DMS153 treated with DMSO at 0.1 percent for 48 hours (cell line): ENCODE data around the gene ASAP3.
"Not testable (repeated sequence)": the region's sequence is repeated elsewhere in the genome, so short reads cannot be mapped to it uniquely, and the experiment has no call there.

Experiments used
- DNase-seq: peaks from one replicate; lab custom pipeline; 2025; ENCODE audit not compliant: unreplicated experiment; lab: John Stamatoyannopoulos, UW

ASAP3 gene

GRCh38 chr1:23515905-23516304 is 31.9 kb upstream of the ASAP3 start:
- no peak for DNase-seq

- DNase-seq: no peak
These were observed 30.2 kb upstream of the ASAP3 start for GRCh38 chr1:23514111-23514679.

- no peak for DNase-seq
These were observed 25.9 kb upstream of the ASAP3 start for GRCh38 chr1:23509896-23510295.

DNA sequence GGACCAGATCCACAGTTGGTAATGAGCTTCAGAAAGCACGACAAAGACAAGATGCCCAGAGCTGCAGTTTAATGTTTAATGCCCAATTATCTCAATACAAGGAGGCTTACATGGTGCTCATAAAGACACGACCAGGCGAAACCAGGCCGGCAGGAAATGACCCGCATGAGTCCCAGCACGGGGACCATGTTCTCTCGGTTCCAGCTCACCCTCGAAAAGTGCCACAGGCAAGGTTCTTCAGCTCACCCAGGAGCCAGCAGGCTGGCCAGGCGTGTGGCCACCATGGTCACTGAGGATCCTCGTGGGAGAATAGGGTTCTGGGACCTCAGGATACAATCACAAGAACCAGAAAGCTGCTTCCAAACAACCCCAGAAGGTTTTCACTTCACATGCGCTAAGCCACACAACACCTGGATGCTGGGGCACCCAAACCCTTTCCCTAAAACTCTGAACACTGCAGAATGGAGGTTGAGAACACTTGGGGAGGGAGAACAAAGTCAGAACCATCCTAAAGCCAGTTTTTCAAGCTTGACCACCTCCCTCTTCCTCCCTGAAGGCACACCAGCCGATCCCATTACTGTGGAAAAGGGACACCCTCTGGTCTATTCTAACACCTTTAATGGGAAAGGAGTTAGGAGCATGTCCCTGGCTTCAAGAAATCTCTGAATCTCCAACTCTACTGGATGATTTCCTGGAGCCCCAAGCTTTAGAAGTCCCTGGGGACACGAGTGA is 22.6 kb upstream of the ASAP3 start:
- no peak for DNase-seq

DNA sequence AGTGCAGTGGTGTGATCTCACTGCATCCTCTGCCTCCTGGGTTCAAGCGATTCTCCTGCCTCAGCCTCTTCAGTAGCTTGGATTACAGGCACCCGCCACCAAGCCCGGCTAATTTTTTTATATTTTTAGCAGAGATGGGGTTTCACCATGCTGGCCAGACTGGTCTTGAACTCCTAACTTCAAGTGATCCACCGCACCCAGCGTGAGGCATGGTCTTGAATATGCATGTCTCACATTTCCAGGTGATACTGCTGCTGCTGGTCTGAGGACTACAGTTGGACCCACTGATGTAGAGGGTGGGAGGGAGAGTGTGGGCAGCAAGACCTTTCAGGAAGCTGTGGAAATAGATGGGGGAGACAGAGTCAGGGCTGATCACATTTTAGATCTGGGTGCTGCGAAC is 21.9 kb upstream of the ASAP3 start:
- no peak for DNase-seq

GRCh38 chr1:23504156-23504555 is 20.2 kb upstream of the ASAP3 start:
- DNase-seq: not testable (repeated sequence)

- DNase-seq: no peak
These were observed 19.0 kb upstream of the ASAP3 start for GRCh38 chr1:23502951-23503350.

DNA sequence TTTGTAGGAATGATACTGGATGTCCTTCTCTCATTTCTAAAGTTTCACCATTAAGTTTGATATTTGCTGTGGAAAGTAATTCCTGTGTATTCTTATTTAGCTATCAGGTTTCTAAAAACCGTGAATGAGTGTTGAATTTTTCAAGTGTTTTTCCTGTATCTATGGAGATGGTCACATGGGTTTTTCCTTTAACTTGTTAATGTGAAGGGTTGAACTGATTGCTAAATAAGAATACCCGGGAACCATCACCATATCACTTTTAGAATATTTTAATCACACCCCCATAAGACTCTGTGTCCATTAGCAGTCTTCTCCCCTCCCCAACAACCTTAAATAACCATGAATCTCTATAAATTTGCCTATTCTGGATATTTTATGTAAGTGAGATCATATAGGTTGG is 16.5 kb upstream of the ASAP3 start:
- DNase-seq: no peak

- no peak for DNase-seq
These were observed 13.9 kb upstream of the ASAP3 start for GRCh38 chr1:23497777-23498439.

GRCh38 chr1:23496490-23497181 is 12.7 kb upstream of the ASAP3 start:
- no peak for DNase-seq

DNA sequence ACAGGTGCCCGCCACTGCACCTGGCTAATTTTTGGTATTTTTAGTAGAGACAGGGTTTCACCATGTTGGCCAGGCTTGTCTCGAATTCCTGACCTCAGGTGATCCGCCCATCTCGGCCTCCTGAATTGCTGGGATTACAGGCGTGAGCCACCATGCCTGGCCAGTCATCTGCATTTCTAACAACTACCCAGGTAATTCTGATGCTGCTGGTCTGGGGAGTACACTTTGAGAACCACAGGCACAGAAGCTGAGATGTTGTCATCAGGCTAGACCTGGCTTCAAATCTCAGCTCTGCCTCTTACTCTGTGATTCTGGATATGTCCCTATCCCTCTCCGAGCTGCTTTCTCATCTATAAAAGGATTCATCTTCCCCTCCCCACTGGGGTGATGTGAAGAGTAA is 10.9 kb upstream of the ASAP3 start:
- DNase-seq: not testable (repeated sequence)

- not testable (repeated sequence) for DNase-seq
These were observed 8.8 kb upstream of the ASAP3 start for GRCh38 chr1:23492776-23493175.

GRCh38 chr1:23492132-23492720 is 8.2 kb upstream of the ASAP3 start:
- no peak for DNase-seq

GRCh38 chr1:23489842-23490241 is 5.9 kb upstream of the ASAP3 start:
- no peak for DNase-seq

DNA sequence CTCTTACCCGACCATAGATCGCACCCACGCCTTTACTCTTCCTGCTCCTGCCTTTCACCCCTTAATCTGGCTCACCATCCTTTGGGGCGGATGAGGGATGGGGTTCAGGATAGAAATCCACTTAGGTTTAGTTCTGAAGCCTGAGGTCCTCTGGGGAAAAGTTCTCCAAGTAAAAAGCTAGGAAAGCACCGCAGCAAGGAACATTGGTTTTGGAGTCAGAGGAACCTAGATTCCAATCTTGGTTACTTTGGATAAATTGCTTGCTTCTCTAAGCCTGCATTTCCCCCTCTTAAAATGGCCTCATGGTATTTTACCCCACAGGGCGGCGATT is 988 bp upstream of the ASAP3 start:
- DNase-seq: no peak

GRCh38 chr1:23484253-23485001 is 448 bp upstream of the ASAP3 start:
- peak; percentile 67 for DNase-seq

GRCh38 chr1:23481904-23482303 is 2.1 kb downstream of the ASAP3 start:
- DNase-seq: no peak

- no peak for DNase-seq
These were observed 2.9 kb downstream of the ASAP3 start for GRCh38 chr1:23481026-23481597.

- DNase-seq: no peak
These were observed 3.6 kb downstream of the ASAP3 start for GRCh38 chr1:23480187-23481025.

DNA sequence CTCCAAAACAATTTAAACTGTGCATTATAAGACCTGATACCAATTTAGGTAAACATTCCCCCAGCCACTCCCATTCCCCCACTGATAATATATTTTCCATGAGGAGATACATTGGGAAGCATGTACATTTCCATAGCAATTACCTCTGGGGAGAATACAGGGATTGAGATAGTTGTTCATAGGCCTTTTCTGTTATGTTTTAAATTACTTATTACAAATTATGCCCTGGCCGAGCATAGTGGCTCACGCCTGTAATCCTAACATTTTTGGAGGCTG is 4.4 kb downstream of the ASAP3 start:
- DNase-seq: no peak
